ENCODE results near the gene CLEC20A. TPM values are rescaled to one million over a fixed set of nuclear protein-coding genes. Genes with fewer than 3 reads are reported as not detected.
A peak's percentile ranks its signal among the peaks of the same experiment; 100 is the strongest.

The CLEC20A gene
- total RNA-seq, 1 experiment from 2014 or later: not detected

GRCh38 chr1:178436899-178437298 lies 59.9 kb downstream of the CLEC20A start:
- no TSS peak for BruUV-seq (replicated peaks)
- H3K4me3 ChIP-seq (ENCODE audit: low read length): no peak overlapping the region
- ATAC-seq: no peak
- H3K9me2 ChIP-seq (replicated peaks; ENCODE audit: low read length): no peaks in the 10 kb centered on the region
- H3F3A ChIP-seq (ENCODE audit: low read length, unreplicated experiment): no peaks in the 10 kb centered on the region
- no peaks in the 10 kb centered on the region; the same call in 1 of the 2 replicates for H3K4me1 ChIP-seq (ENCODE audit: insufficient read depth, low read length)
- H3K9ac ChIP-seq (ENCODE audit: low read length): no peak overlapping the region
- intact Hi-C loops (cut with micrococcal nuclease): no loop called here
- no peaks in the 10 kb centered on the region for H3K9me3 ChIP-seq (ENCODE audit: low read length)
- no peaks in the 10 kb centered on the region for H4K20me1 ChIP-seq (ENCODE audit: low read length)
- H2AFZ ChIP-seq (ENCODE audit: low read length): no peak overlapping the region
- no peaks in the 10 kb centered on the region for H3K79me2 ChIP-seq (ENCODE audit: low read length)
- POLR2A ChIA-PET (ENCODE audit: unreplicated experiment): no interaction called here
- H3K27ac ChIP-seq (ENCODE audit: low read length): no peak overlapping the region
- no peak for DNase-seq
- H3K4me2 ChIP-seq (ENCODE audit: low read length): no peak overlapping the region
- TF ChIP-seq, protein P1, sequence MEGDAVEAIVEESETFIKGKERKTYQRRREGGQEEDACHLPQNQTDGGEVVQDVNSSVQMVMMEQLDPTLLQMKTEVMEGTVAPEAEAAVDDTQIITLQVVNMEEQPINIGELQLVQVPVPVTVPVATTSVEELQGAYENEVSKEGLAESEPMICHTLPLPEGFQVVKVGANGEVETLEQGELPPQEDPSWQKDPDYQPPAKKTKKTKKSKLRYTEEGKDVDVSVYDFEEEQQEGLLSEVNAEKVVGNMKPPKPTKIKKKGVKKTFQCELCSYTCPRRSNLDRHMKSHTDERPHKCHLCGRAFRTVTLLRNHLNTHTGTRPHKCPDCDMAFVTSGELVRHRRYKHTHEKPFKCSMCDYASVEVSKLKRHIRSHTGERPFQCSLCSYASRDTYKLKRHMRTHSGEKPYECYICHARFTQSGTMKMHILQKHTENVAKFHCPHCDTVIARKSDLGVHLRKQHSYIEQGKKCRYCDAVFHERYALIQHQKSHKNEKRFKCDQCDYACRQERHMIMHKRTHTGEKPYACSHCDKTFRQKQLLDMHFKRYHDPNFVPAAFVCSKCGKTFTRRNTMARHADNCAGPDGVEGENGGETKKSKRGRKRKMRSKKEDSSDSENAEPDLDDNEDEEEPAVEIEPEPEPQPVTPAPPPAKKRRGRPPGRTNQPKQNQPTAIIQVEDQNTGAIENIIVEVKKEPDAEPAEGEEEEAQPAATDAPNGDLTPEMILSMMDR (conservative IDR thresholded peaks at IDR 0.05; ENCODE audit: low read depth, low read length): no peak
- TF ChIP-seq EZH2 (IDR thresholded peaks at IDR 0.05; ENCODE audit: low read length, unreplicated experiment) (no peak), EZH2phosphoT487 (IDR thresholded peaks at IDR 0.05; ENCODE audit: borderline replicate concordance, low read length) (no peak)
- H3K27me3 ChIP-seq (ENCODE audit: low read length): no peaks in the 10 kb centered on the region
- no peaks in the 10 kb centered on the region; the same call in 1 of the 2 replicates for H3K36me3 ChIP-seq (ENCODE audit: low read depth, low read length)
- CTCF ChIA-PET: no interaction called here

DNA sequence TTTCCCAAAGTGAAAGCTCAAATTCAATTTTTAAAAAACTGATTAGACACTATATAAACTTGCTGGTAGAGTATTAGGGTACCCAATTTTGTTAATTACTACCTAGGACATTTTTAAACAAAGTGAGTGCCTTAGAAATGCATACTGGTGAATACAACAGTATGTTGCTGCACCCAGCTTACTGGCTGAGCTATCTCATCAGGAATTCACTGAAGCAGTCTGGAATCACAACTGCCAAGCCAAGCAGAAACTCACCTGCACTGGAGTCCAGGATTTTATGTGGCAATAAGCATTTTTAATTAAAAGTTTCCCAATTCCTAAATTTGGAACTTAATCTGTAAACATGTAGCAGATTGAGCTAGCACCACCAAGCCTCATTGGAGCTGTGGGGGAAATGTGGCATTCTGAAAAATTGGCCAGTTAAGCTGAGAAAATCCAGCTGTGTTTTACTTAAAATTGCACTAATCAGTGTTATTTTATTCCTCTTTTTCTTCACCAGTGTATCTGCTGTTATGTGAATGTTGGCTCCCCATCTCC lies 61.8 kb downstream of the CLEC20A start:
- H3K4me2 ChIP-seq (ENCODE audit: low read length): no peak overlapping the region
- H3K79me2 ChIP-seq (ENCODE audit: low read length): no peaks in the 10 kb centered on the region
- H3K27ac ChIP-seq (ENCODE audit: low read length): no peak overlapping the region
- no peaks in the 10 kb centered on the region for H3F3A ChIP-seq (ENCODE audit: low read length, unreplicated experiment)
- TF ChIP-seq EZH2phosphoT487 (IDR thresholded peaks at IDR 0.05; ENCODE audit: borderline replicate concordance, low read length): no peak
- TF ChIP-seq, protein P1 (conservative IDR thresholded peaks at IDR 0.05; ENCODE audit: low read depth, low read length): no peak
- no TSS peak for BruUV-seq (replicated peaks)
- intact Hi-C loops (cut with micrococcal nuclease): no loop called here
- H3K9ac ChIP-seq (ENCODE audit: low read length): no peak overlapping the region
- H4K20me1 ChIP-seq (ENCODE audit: low read length): no peaks in the 10 kb centered on the region
- ChIA-PET CTCF (no interaction called here), POLR2A (ENCODE audit: unreplicated experiment) (no interaction called here)
- H3K9me3 ChIP-seq (ENCODE audit: low read length): no peaks in the 10 kb centered on the region
- ATAC-seq: no peak
- H3K27me3 ChIP-seq (ENCODE audit: low read length): no peaks in the 10 kb centered on the region
- no peaks in the 10 kb centered on the region; the same call in 1 of the 2 replicates for H3K4me1 ChIP-seq (ENCODE audit: insufficient read depth, low read length)
- DNase-seq: no peak
- no peak overlapping the region for H2AFZ ChIP-seq (ENCODE audit: low read length)
- H3K36me3 ChIP-seq (ENCODE audit: low read depth, low read length): no peaks in the 10 kb centered on the region
- H3K4me3 ChIP-seq (ENCODE audit: low read length): no peak overlapping the region
- no peaks in the 10 kb centered on the region for H3K9me2 ChIP-seq (replicated peaks; ENCODE audit: low read length)

DNA sequence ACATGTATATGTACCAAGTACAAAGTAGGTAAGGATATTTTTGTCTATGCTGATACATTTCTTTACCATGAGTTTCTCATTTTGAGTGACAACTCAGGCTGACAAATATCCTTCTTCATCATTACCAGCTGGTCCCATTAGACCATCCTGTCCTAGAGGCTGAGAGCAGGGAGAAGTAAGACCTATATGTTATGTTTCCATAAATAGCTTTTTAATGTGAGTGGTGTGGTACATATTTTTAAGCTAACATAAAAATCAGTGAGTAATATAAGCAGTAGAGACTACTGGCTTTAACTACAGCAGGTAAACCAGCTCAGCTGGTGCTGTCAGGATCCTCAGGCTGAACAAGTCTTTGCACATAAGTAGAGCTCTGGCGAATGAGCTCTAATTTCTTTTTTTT lies 62.4 kb downstream of the CLEC20A start:
- TF ChIP-seq EZH2 (IDR thresholded peaks at IDR 0.05; ENCODE audit: low read length, unreplicated experiment) (no peak), EZH2phosphoT487 (IDR thresholded peaks at IDR 0.05; ENCODE audit: borderline replicate concordance, low read length) (no peak)
- TF ChIP-seq, protein P1 (conservative IDR thresholded peaks at IDR 0.05; ENCODE audit: low read depth, low read length): no peak
- POLR2A ChIA-PET (ENCODE audit: unreplicated experiment): no interaction called here
- no peaks in the 10 kb centered on the region for H4K20me1 ChIP-seq (ENCODE audit: low read length)
- no peaks in the 10 kb centered on the region for H3K27me3 ChIP-seq (ENCODE audit: low read length)
- H3K79me2 ChIP-seq (ENCODE audit: low read length): no peaks in the 10 kb centered on the region
- no peaks in the 10 kb centered on the region for H3F3A ChIP-seq (ENCODE audit: low read length, unreplicated experiment)
- H3K9me2 ChIP-seq (replicated peaks; ENCODE audit: low read length): no peaks in the 10 kb centered on the region
- no peak overlapping the region for H3K9ac ChIP-seq (ENCODE audit: low read length)
- H3K9me3 ChIP-seq (ENCODE audit: low read length): no peaks in the 10 kb centered on the region
- H3K4me1 ChIP-seq (ENCODE audit: insufficient read depth, low read length): no peaks in the 10 kb centered on the region; the same call in 1 of the 2 replicates
- intact Hi-C loops (cut with micrococcal nuclease): no loop called here
- H3K36me3 ChIP-seq (ENCODE audit: low read depth, low read length): no peaks in the 10 kb centered on the region
- no peak overlapping the region for H3K27ac ChIP-seq (ENCODE audit: low read length)
- BruUV-seq (replicated peaks): no TSS peak
- H2AFZ ChIP-seq (ENCODE audit: low read length): no peak overlapping the region
- DNase-seq (peak; percentile 17), ATAC-seq (no peak)
- no peak overlapping the region for H3K4me3 ChIP-seq (ENCODE audit: low read length)
- H3K4me2 ChIP-seq (ENCODE audit: low read length): no peak overlapping the region
- CTCF ChIA-PET: no interaction called here

Data from PC-3 (cell line).